MG63 (cell line): ENCODE results near the gene RHPN2. TPM values are rescaled to one million over a fixed set of nuclear protein-coding genes. Genes with fewer than 3 reads are reported as not detected.
"Not testable (repeated sequence)": the region's sequence is repeated elsewhere in the genome, so short reads cannot be mapped to it uniquely, and the experiment has no call there.

Experiments used
- DNase-seq: peaks from one replicate; pipeline ENCODE4 v3.0.0-alpha.2; 2020
- H3K27me3 ChIP-seq: fragments of 250-450 bp; sonication (Bioruptor Pico); 2 replicates; pipeline ENCODE4 v1.5.1; 2020; ENCODE audit warnings: mild to moderate bottlenecking, moderate library complexity
- H3K36me3 ChIP-seq: fragments of 250-450 bp; sonication (Bioruptor Pico); 2 replicates; pipeline ENCODE4 v1.5.1; 2020; ENCODE audit warnings: mild to moderate bottlenecking, moderate library complexity
- H3K4me3 ChIP-seq: fragments of 250-450 bp; sonication (Bioruptor Pico); 2 replicates; pipeline ENCODE4 v1.5.1; 2020; ENCODE audit warnings: mild to moderate bottlenecking, moderate library complexity
- H3K9me3 ChIP-seq: fragments of 250-450 bp; sonication (Bioruptor Pico); 2 replicates; pipeline ENCODE4 v1.5.1; 2020; ENCODE audit warnings: mild to moderate bottlenecking, moderate library complexity
- total RNA-seq: library from RNA; depleted of rRNA; stranded (reverse); fragments of >200 nt; shearing (Covaris generic); gene quantifications from 2 replicates; pipeline ENCODE4 v1.2.3, GENCODE V29; 2014; ENCODE audit warnings: low replicate concordance; rRNA removed

The RHPN2 gene
- total RNA-seq, 1 experiment from 2014 or later, result 18.6 TPM

- Histone ChIP-seq H3K36me3 (peaks cover 31% of the 10 kb centered on the region), H3K9me3 (no peaks in the 10 kb centered on the region), H3K4me3 (peak overlapping the region; percentile 69), H3K27me3 (no peaks in the 10 kb centered on the region)
- no peak for DNase-seq
These were observed 93.6 kb downstream of the RHPN2 start for GRCh38 chr19:32971012-32971595.

GRCh38 chr19:32969549-32969948 lies 95.1 kb downstream of the RHPN2 start:
- Histone ChIP-seq H3K4me3 (no peak overlapping the region), H3K9me3 (no peaks in the 10 kb centered on the region), H3K27me3 (no peaks in the 10 kb centered on the region), H3K36me3 (peaks cover 35% of the 10 kb centered on the region)
- DNase-seq, result no peak

GRCh38 chr19:32966750-32967149 lies 97.9 kb downstream of the RHPN2 start:
- Histone ChIP-seq H3K4me3 (no peak overlapping the region), H3K9me3 (no peaks in the 10 kb centered on the region), H3K36me3 (peaks cover 56% of the 10 kb centered on the region), H3K27me3 (no peaks in the 10 kb centered on the region)
- DNase-seq, result no peak

GRCh38 chr19:32945260-32945659 lies 119.4 kb downstream of the RHPN2 start:
- no peak for DNase-seq
- peaks cover 33% of the 10 kb centered on the region for H3K36me3 ChIP-seq
- H3K4me3 ChIP-seq, result no peak overlapping the region
- H3K9me3 ChIP-seq, result no peaks in the 10 kb centered on the region
- H3K27me3 ChIP-seq, result no peaks in the 10 kb centered on the region

- not testable (repeated sequence) for H3K27me3 ChIP-seq, DNase-seq, H3K9me3 ChIP-seq, H3K4me3 ChIP-seq
- peaks cover 20% of the 10 kb centered on the region for H3K36me3 ChIP-seq
These were observed 123.4 kb downstream of the RHPN2 start for GRCh38 chr19:32941273-32941672.

- Histone ChIP-seq H3K36me3 (peaks cover 13% of the 10 kb centered on the region), H3K4me3 (no peak overlapping the region), H3K27me3 (no peaks in the 10 kb centered on the region), H3K9me3 (no peaks in the 10 kb centered on the region)
- DNase-seq, result no peak
These were observed 128.6 kb downstream of the RHPN2 start for GRCh38 chr19:32936065-32936464.

- H3K9me3 ChIP-seq, result no peaks in the 10 kb centered on the region
- peaks cover 15% of the 10 kb centered on the region for H3K36me3 ChIP-seq
- DNase-seq, result no peak
- H3K27me3 ChIP-seq, result no peaks in the 10 kb centered on the region
- no peak overlapping the region for H3K4me3 ChIP-seq
These were observed 129.1 kb downstream of the RHPN2 start for GRCh38 chr19:32935629-32936028.

- DNase-seq, result no peak
- Histone ChIP-seq H3K36me3 (peaks cover 28% of the 10 kb centered on the region), H3K27me3 (no peaks in the 10 kb centered on the region), H3K9me3 (peaks cover 2% of the 10 kb centered on the region; the same call in 1 of the 2 replicates), H3K4me3 (no peak overlapping the region)
These were observed 131.1 kb downstream of the RHPN2 start for GRCh38 chr19:32933571-32933970.

- no peak overlapping the region for H3K4me3 ChIP-seq
- peaks cover 36% of the 10 kb centered on the region for H3K36me3 ChIP-seq
- no peaks in the 10 kb centered on the region for H3K27me3 ChIP-seq
- no peak for DNase-seq
- H3K9me3 ChIP-seq, result peaks cover 3% of the 10 kb centered on the region; the same call in 1 of the 2 replicates
These were observed 134.1 kb downstream of the RHPN2 start for GRCh38 chr19:32930567-32930966.

GRCh38 chr19:32928806-32929205 lies 135.9 kb downstream of the RHPN2 start:
- DNase-seq, result no peak
- peaks cover 38% of the 10 kb centered on the region for H3K36me3 ChIP-seq
- H3K9me3 ChIP-seq, result peaks cover 3% of the 10 kb centered on the region; the same call in 1 of the 2 replicates
- no peak overlapping the region for H3K4me3 ChIP-seq
- H3K27me3 ChIP-seq, result no peaks in the 10 kb centered on the region

Other genes starting within 250 kb of the RHPN2 start
- gene SLC7A9, start 195.1 kb downstream of the RHPN2 start, total RNA-seq, result not detected in 2 replicates
- gene CEP89, start 92.9 kb downstream of the RHPN2 start, total RNA-seq, result 26.9 and 30.7 TPM in 2 replicates
- 7.2 and 14.8 TPM in 2 replicates for gene FAAP24, start 92.6 kb downstream of the RHPN2 start, total RNA-seq
- gene GPATCH1, start 16.3 kb upstream of the RHPN2 start, total RNA-seq, result 6.4 and 6.5 TPM in 2 replicates
- not detected in 2 replicates for gene WDR88, start 67.2 kb upstream of the RHPN2 start, total RNA-seq
- 68.8 and 98.8 TPM in 2 replicates for gene LRP3, start 129.4 kb upstream of the RHPN2 start, total RNA-seq
- not detected in 2 replicates for gene SLC7A10, start 161.0 kb upstream of the RHPN2 start, total RNA-seq
- 4.2 and 4.5 TPM in 2 replicates for gene CEBPA, start 237.6 kb upstream of the RHPN2 start, total RNA-seq